PFSK-1 (cell line): Measurements from ENCODE around the gene FERMT2.

Source experiments
- FOXP2 ChIP-seq: optimal IDR thresholded peaks from 2 replicates; pipeline ENCODE3; 2011; ENCODE audit warnings: borderline replicate concordance, control low read depth, inconsistent platforms; ENCODE audit not compliant: insufficient read depth; ENCODE audit errors: extremely low read length, extremely low read depth
- POLR2AphosphoS5 ChIP-seq: IDR thresholded peaks from 2 replicates; pipeline ENCODE4 v1.6.1; 2012; ENCODE audit warnings: low read depth, mild to moderate bottlenecking, control low read depth, low read length, moderate library complexity
- SIN3A ChIP-seq: IDR thresholded peaks from 2 replicates; pipeline ENCODE4 v1.6.1; 2012; ENCODE audit warnings: mild to moderate bottlenecking, low read length, moderate library complexity, borderline replicate concordance; ENCODE audit not compliant: insufficient read depth
- TAF1 ChIP-seq: IDR thresholded peaks from 2 replicates; pipeline ENCODE4 v1.6.1; 2012; ENCODE audit warnings: low read length, control low read depth, borderline replicate concordance; ENCODE audit not compliant: insufficient read depth
- TF ChIP-seq, protein P1 (sequence below), 2 experiments: IDR thresholded peaks; 2 replicates each; pipeline versions ENCODE4 v1.6.1 to v1.8.0; 2011 to 2012; ENCODE audit warnings: low read depth in 2 of 2, low read length in 2 of 2, control low read depth in 1 of 2, inconsistent platforms in 1 of 2, mild to moderate bottlenecking in 1 of 2, moderate library complexity in 1 of 2; ENCODE audit not compliant: insufficient read depth in 1 of 2

FERMT2 gene

DNA sequence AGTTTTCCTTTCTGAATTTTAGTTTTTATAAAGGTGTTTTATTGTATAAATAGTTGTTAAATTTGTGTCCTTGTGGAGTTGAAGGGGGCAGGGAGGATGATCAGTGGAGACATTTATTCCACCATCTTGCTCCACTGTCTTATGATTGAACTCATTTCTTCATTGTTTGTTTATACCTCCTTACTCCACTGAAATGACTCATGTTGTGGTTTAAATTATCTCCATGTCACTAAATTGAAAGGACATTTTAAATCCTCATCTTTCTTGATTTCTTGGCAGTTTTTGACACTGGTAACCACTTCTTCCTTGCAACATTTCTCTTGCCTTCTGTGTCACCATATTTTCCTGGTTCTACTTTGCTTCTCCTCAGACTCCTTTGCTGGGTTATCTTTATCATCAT, 23.6 kb upstream of the FERMT2 start:
- TF ChIP-seq FOXP2 = no peak
- no peak for TF ChIP-seq POLR2AphosphoS5
- no peak for TF ChIP-seq SIN3A
- no peak for TF ChIP-seq TAF1

DNA sequence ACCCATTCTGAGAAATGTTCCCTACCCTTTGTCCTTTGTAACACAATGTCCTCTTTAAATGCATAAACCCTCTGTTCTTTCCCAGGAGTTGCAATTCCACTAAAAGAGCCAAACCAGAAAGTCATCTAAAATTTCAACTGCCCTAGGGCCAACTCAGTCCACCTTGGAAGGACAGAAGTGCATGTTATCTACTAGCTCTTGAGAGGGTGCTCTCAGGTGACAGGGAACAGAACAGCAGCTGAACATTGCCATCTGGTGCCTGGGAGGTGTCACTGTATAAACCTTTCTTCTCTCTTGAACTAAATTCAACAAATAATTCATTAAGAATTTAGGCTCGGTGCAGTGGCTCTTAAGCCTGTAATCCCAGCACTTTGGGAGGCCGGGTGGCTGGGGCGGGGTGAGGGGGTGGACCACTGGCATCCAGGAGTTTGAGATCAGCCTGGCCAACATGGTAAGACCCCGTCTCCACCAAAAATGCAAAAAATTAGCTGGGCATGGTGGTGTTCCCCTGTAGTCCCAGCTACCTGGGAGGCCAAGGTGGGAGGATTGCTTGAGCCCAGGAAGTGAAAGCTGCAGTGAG, 10.3 kb upstream of the FERMT2 start:
- TF ChIP-seq FOXP2 (no peak), SIN3A (no peak), TAF1 (no peak), POLR2AphosphoS5 (no peak)
- TF ChIP-seq, protein P1, sequence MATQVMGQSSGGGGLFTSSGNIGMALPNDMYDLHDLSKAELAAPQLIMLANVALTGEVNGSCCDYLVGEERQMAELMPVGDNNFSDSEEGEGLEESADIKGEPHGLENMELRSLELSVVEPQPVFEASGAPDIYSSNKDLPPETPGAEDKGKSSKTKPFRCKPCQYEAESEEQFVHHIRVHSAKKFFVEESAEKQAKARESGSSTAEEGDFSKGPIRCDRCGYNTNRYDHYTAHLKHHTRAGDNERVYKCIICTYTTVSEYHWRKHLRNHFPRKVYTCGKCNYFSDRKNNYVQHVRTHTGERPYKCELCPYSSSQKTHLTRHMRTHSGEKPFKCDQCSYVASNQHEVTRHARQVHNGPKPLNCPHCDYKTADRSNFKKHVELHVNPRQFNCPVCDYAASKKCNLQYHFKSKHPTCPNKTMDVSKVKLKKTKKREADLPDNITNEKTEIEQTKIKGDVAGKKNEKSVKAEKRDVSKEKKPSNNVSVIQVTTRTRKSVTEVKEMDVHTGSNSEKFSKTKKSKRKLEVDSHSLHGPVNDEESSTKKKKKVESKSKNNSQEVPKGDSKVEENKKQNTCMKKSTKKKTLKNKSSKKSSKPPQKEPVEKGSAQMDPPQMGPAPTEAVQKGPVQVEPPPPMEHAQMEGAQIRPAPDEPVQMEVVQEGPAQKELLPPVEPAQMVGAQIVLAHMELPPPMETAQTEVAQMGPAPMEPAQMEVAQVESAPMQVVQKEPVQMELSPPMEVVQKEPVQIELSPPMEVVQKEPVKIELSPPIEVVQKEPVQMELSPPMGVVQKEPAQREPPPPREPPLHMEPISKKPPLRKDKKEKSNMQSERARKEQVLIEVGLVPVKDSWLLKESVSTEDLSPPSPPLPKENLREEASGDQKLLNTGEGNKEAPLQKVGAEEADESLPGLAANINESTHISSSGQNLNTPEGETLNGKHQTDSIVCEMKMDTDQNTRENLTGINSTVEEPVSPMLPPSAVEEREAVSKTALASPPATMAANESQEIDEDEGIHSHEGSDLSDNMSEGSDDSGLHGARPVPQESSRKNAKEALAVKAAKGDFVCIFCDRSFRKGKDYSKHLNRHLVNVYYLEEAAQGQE (IDR thresholded peaks at IDR 0.05; ENCODE audit: insufficient read depth in 1 of 2, low read depth in 2 of 2, low read length in 2 of 2) = no peak

DNA sequence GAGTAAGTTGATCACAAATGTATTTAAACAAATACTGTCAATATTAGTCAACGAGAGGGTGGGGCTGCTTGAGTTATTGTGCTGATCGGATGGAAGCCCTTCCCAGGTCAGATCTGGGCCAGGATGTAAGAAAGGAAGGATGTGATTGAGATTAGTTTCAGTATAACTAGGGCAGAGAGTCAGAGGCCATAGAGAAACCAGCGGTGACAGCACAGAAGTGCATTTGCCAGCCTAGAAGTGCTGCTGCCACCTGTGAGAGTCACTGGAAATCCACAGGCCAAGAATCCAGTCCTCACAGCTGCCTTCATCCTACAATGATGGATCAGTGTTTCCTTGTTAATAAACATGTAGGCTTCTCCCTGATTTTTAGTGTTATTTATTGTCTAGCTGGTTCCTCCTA, 9.8 kb upstream of the FERMT2 start:
- TF ChIP-seq FOXP2 (no peak), TAF1 (no peak), POLR2AphosphoS5 (no peak), SIN3A (no peak)
- TF ChIP-seq, protein P1 (IDR thresholded peaks at IDR 0.05; ENCODE audit: insufficient read depth in 1 of 2, low read depth in 2 of 2, low read length in 2 of 2) = no peak

DNA sequence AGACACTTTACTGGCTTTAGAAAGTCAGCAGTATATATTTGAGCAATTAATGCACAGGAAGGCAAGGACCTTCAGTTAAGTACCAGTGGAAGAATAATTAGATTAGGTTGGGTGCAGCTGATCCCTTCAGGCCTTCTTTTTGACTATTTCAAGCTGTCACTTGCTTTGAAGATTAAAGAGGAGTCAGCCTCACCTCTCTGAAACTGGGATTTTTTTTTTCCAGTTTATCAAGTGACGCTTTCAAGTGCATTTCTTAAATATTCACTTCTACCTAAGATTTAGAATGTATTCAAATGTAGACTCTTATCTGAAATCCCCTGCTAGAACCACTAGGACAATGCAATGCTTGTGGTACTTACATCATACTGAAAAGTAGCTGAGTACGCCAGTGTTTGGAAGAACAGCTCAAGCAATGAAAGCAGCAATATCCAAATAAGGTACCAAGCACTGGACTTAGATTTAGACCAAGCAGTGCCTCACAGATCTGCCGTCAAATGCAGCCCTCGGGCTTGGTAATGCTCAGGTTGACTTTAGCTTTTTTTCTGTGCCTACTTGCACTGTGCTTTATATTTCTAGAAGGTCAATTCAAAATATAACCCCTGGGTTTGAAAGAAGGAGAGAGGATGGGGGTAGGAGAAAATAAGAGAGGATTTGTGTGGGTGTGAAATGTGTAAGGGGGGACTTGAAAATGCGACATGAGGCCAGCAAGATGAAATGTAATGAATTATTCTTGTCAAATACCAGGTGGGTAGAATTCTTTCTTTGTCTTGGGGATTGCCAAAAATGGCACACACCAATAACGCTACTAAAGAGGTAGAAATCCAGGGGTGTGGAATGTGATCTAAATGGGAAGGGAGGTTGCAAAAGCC, 3.7 kb upstream of the FERMT2 start:
- TF ChIP-seq, protein P1 (IDR thresholded peaks at IDR 0.05; ENCODE audit: insufficient read depth in 1 of 2, low read depth in 2 of 2, low read length in 2 of 2) = no peak
- TF ChIP-seq FOXP2 (no peak), SIN3A (no peak), POLR2AphosphoS5 (no peak), TAF1 (no peak)

DNA sequence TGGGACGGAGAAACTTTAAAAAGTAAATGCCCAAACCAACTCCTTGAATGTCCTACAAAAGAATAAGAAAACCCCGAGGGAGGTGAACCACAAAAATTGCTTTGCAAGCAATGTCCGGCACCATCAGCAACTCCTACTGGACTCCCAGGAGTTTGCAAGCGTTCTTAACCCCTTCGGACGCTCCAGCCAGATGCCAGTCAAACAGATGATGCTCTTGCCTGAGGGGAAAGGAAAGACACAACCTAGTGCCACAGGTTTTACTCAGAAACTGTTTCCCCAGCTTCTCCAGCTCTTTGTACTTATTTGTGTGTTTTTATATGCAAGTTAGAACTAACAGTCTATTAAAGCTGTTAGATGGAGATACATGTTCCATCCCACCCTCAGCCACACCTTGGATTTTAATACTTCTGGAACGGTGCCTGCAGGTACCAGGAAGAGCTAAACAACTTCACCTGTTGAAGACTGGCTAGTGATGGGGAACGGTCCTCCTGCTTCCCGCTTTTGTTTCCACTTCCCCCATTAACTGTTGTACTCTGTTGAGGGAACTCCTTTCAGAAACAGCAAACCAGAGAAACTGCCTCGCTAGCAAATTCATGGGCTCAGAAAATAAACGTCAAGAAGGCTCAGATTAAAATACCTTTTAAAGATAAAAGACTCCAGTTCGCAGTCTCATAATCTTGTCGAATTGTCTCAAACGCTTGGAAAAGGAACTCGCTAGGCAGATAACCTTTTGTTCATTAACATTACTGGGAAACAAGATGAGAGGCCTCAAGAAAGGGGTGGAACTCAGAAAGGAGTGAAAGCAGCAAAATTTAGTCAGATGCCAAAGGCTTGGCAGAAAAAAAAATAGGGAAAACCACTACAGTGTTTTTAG, 1.1 kb upstream of the FERMT2 start:
- TF ChIP-seq, protein P1 (IDR thresholded peaks at IDR 0.05; ENCODE audit: insufficient read depth in 1 of 2, low read depth in 2 of 2, low read length in 2 of 2) = no peak
- TF ChIP-seq SIN3A (no peak), TAF1 (no peak), POLR2AphosphoS5 (no peak), FOXP2 (no peak)
